ENCODE measurements around the gene ADISSP. TPM values are rescaled to one million over a fixed set of nuclear protein-coding genes. Genes with fewer than 3 reads are reported as not detected.

The ADISSP gene
- total and polyA plus RNA-seq, 2 experiments from 2014 or later = 86.6 to 126 TPM

DNA sequence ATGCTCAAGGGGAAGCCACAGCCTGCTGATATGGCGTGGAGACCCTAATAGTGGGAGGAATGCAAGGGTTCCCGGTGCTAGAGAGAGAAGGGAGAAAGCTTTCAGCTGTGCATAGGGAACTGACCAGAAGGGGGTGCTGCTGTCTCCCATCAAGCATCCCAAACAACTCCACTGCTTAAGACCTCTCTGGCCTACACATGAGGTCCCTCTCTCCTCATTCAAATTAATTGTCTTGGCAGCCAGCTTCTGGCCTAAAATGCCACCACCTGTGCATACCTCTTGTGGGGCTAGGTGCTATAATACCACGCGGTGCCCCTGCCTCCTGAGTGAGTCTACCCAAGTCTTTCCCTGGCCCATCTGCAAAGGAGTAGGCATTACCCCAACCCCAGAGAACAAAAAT lies 14.5 kb downstream of the ADISSP start (continued):
- TF ChIP-seq, protein P1, sequence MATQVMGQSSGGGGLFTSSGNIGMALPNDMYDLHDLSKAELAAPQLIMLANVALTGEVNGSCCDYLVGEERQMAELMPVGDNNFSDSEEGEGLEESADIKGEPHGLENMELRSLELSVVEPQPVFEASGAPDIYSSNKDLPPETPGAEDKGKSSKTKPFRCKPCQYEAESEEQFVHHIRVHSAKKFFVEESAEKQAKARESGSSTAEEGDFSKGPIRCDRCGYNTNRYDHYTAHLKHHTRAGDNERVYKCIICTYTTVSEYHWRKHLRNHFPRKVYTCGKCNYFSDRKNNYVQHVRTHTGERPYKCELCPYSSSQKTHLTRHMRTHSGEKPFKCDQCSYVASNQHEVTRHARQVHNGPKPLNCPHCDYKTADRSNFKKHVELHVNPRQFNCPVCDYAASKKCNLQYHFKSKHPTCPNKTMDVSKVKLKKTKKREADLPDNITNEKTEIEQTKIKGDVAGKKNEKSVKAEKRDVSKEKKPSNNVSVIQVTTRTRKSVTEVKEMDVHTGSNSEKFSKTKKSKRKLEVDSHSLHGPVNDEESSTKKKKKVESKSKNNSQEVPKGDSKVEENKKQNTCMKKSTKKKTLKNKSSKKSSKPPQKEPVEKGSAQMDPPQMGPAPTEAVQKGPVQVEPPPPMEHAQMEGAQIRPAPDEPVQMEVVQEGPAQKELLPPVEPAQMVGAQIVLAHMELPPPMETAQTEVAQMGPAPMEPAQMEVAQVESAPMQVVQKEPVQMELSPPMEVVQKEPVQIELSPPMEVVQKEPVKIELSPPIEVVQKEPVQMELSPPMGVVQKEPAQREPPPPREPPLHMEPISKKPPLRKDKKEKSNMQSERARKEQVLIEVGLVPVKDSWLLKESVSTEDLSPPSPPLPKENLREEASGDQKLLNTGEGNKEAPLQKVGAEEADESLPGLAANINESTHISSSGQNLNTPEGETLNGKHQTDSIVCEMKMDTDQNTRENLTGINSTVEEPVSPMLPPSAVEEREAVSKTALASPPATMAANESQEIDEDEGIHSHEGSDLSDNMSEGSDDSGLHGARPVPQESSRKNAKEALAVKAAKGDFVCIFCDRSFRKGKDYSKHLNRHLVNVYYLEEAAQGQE (IDR thresholded peaks at IDR 0.05; ENCODE audit: unreplicated experiment) = no peak
- no peak for TF ChIP-seq NANOG (IDR thresholded peaks at IDR 0.05; ENCODE audit: borderline replicate concordance)

DNA sequence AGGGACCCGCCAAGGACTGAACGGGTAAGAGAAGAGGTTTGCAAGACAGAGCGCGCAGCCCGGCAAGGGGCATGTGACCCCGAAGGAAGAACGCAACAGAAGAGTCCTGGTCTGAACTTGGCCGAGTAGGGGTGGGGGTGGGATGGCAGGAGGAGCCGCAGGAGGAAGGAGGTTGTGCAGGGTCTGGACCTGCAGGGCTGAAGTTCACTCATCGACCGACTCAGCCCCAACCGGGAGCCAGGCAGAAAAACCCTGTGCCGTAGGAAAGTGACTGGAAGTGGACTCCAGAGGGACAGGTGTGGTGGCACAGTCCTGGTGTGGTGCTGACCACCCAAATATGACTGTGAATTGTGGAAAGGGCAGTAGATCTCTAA lies 15.2 kb downstream of the ADISSP start:
- Mint-ChIP-seq H3K36me3 (ENCODE audit: low read depth) (peaks cover 5% of the 10 kb centered on the region; the same call in 2 of the 3 replicates), H3K27ac (no peak overlapping the region; the same call in 1 of the 2 replicates), H3K4me1 (peaks cover 15% of the 10 kb centered on the region), H3K9me3 (peaks cover 4% of the 10 kb centered on the region; the same call in 1 of the 3 replicates), H3K4me3 (peak overlapping the region; percentile 74), H3K27me3 (ENCODE audit: insufficient read depth, low read depth, poor library complexity) (peaks cover 30% of the 10 kb centered on the region)
- H3K27ac ChIP-seq (ENCODE audit: low read depth) = no peak overlapping the region
- peak overlapping the region; percentile 73 for H3K4me3 ChIP-seq
- H3K36me3 ChIP-seq (ENCODE audit: insufficient read depth) = peaks cover 7% of the 10 kb centered on the region; the same call in 1 of the 2 replicates
- peaks cover 14% of the 10 kb centered on the region for H3F3A ChIP-seq (replicated peaks; ENCODE audit: low read depth)
- H3K27me3 ChIP-seq (ENCODE audit: insufficient read depth) = peaks cover 22% of the 10 kb centered on the region
- peaks cover 15% of the 10 kb centered on the region for H4K20me1 ChIP-seq (replicated peaks; ENCODE audit: insufficient read depth)
- no peak overlapping the region for H2AFZ ChIP-seq
- DNase-seq (ENCODE audit: low spot score) = no peak
- H3K4me2 ChIP-seq = peak overlapping the region; percentile 93
- H3K9me2 ChIP-seq (ENCODE audit: insufficient read depth) = no peaks in the 10 kb centered on the region
- no peak for ATAC-seq
- H3K79me2 ChIP-seq (replicated peaks; ENCODE audit: insufficient read depth) = no peaks in the 10 kb centered on the region
- H3K4me1 ChIP-seq (ENCODE audit: insufficient read depth) = peaks cover 12% of the 10 kb centered on the region; the same call in 1 of the 2 replicates
- no peak for TF ChIP-seq EZH2 (IDR thresholded peaks at IDR 0.05; ENCODE audit: low read depth, unreplicated experiment)
- no peak for TF ChIP-seq POLR2AphosphoS5 (IDR thresholded peaks at IDR 0.05; ENCODE audit: low read depth)
- TF ChIP-seq, protein P1 (IDR thresholded peaks at IDR 0.05; ENCODE audit: unreplicated experiment) = no peak
- no peak for TF ChIP-seq ZNF331 (CRISPR knock-in tag; IDR thresholded peaks at IDR 0.05; ENCODE audit: low read depth)
- no peak for TF ChIP-seq CREB1 (CRISPR knock-in tag; IDR thresholded peaks at IDR 0.05; ENCODE audit: low read depth)
- TF ChIP-seq, protein P2, sequence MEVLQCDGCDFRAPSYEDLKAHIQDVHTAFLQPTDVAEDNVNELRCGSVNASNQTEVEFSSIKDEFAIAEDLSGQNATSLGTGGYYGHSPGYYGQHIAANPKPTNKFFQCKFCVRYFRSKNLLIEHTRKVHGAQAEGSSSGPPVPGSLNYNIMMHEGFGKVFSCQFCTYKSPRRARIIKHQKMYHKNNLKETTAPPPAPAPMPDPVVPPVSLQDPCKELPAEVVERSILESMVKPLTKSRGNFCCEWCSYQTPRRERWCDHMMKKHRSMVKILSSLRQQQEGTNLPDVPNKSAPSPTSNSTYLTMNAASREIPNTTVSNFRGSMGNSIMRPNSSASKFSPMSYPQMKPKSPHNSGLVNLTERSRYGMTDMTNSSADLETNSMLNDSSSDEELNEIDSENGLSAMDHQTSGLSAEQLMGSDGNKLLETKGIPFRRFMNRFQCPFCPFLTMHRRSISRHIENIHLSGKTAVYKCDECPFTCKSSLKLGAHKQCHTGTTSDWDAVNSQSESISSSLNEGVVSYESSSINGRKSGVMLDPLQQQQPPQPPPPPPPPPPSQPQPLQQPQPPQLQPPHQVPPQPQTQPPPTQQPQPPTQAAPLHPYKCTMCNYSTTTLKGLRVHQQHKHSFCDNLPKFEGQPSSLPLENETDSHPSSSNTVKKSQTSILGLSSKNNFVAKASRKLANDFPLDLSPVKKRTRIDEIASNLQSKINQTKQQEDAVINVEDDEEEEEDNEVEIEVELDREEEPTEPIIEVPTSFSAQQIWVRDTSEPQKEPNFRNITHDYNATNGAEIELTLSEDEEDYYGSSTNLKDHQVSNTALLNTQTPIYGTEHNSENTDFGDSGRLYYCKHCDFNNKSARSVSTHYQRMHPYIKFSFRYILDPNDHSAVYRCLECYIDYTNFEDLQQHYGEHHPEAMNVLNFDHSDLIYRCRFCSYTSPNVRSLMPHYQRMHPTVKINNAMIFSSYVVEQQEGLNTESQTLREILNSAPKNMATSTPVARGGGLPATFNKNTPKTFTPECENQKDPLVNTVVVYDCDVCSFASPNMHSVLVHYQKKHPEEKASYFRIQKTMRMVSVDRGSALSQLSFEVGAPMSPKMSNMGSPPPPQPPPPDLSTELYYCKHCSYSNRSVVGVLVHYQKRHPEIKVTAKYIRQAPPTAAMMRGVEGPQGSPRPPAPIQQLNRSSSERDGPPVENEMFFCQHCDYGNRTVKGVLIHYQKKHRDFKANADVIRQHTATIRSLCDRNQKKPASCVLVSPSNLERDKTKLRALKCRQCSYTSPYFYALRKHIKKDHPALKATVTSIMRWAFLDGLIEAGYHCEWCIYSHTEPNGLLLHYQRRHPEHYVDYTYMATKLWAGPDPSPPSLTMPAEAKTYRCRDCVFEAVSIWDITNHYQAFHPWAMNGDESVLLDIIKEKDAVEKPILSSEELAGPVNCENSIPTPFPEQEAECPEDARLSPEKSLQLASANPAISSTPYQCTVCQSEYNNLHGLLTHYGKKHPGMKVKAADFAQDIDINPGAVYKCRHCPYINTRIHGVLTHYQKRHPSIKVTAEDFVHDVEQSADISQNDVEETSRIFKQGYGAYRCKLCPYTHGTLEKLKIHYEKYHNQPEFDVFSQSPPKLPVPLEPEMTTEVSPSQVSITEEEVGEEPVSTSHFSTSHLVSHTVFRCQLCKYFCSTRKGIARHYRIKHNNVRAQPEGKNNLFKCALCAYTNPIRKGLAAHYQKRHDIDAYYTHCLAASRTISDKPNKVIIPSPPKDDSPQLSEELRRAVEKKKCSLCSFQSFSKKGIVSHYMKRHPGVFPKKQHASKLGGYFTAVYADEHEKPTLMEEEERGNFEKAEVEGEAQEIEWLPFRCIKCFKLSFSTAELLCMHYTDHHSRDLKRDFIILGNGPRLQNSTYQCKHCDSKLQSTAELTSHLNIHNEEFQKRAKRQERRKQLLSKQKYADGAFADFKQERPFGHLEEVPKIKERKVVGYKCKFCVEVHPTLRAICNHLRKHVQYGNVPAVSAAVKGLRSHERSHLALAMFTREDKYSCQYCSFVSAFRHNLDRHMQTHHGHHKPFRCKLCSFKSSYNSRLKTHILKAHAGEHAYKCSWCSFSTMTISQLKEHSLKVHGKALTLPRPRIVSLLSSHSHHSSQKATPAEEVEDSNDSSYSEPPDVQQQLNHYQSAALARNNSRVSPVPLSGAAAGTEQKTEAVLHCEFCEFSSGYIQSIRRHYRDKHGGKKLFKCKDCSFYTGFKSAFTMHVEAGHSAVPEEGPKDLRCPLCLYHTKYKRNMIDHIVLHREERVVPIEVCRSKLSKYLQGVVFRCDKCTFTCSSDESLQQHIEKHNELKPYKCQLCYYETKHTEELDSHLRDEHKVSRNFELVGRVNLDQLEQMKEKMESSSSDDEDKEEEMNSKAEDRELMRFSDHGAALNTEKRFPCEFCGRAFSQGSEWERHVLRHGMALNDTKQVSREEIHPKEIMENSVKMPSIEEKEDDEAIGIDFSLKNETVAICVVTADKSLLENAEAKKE (CRISPR knock-in tag; IDR thresholded peaks at IDR 0.05) = no peak
- no peak for TF ChIP-seq NANOG (IDR thresholded peaks at IDR 0.05; ENCODE audit: borderline replicate concordance)
- TF ChIP-seq STAT1 (IDR thresholded peaks at IDR 0.05; ENCODE audit: unreplicated experiment) = no peak
- TF ChIP-seq EZH2phosphoT487 (IDR thresholded peaks at IDR 0.05; ENCODE audit: unreplicated experiment) = no peak
- TF ChIP-seq ZNF114 (CRISPR knock-in tag; IDR thresholded peaks at IDR 0.05) = no peak

Measured in GM23338 (cell line).